Measurements from ENCODE around the gene GTF2F2.
"Not testable (repeated sequence)": the region's sequence is repeated elsewhere in the genome, so short reads cannot be mapped to it uniquely, and the experiment has no call there.

The GTF2F2 gene

GRCh38 chr13:45174478-45174877 lies 54.2 kb downstream of the GTF2F2 start:
- no peaks in the 10 kb centered on the region for H3K27me3 ChIP-seq (ENCODE audit: insufficient read depth, low read length)
- no peak overlapping the region for H3K4me3 ChIP-seq (ENCODE audit: low read length)
- H2AFZ ChIP-seq (ENCODE audit: low read depth, low read length) = no peak overlapping the region
- peaks cover 11% of the 10 kb centered on the region for H3K36me3 ChIP-seq (ENCODE audit: insufficient read depth, low read length)
- no peaks in the 10 kb centered on the region for H3K4me1 ChIP-seq (ENCODE audit: insufficient read depth, low read length)
- H3K9me3 ChIP-seq (ENCODE audit: low read length) = no peaks in the 10 kb centered on the region

- no peaks in the 10 kb centered on the region for H3K4me1 ChIP-seq (ENCODE audit: insufficient read depth, low read length)
- H3K9me3 ChIP-seq (ENCODE audit: low read length) = no peaks in the 10 kb centered on the region
- no peak overlapping the region for H2AFZ ChIP-seq (ENCODE audit: low read depth, low read length)
- no peak overlapping the region for H3K4me3 ChIP-seq (ENCODE audit: low read length)
- H3K27me3 ChIP-seq (ENCODE audit: insufficient read depth, low read length) = no peaks in the 10 kb centered on the region
- peaks cover 13% of the 10 kb centered on the region for H3K36me3 ChIP-seq (ENCODE audit: insufficient read depth, low read length)
Measured at GRCh38 chr13:45178349-45179162, 58.2 kb downstream of the GTF2F2 start.

GRCh38 chr13:45179428-45179827 lies 59.1 kb downstream of the GTF2F2 start:
- Histone ChIP-seq H3K9me3 (ENCODE audit: low read length) (no peaks in the 10 kb centered on the region), H2AFZ (ENCODE audit: low read depth, low read length) (no peak overlapping the region), H3K4me1 (ENCODE audit: insufficient read depth, low read length) (no peaks in the 10 kb centered on the region), H3K4me3 (ENCODE audit: low read length) (no peak overlapping the region), H3K36me3 (ENCODE audit: insufficient read depth, low read length) (peaks cover 11% of the 10 kb centered on the region), H3K27me3 (ENCODE audit: insufficient read depth, low read length) (no peaks in the 10 kb centered on the region)

GRCh38 chr13:45180303-45180702 lies 60.0 kb downstream of the GTF2F2 start:
- no peaks in the 10 kb centered on the region for H3K9me3 ChIP-seq (ENCODE audit: low read length)
- no peaks in the 10 kb centered on the region for H3K4me1 ChIP-seq (ENCODE audit: insufficient read depth, low read length)
- no peak overlapping the region for H2AFZ ChIP-seq (ENCODE audit: low read depth, low read length)
- H3K27me3 ChIP-seq (ENCODE audit: insufficient read depth, low read length) = no peaks in the 10 kb centered on the region
- H3K4me3 ChIP-seq (ENCODE audit: low read length) = no peak overlapping the region
- H3K36me3 ChIP-seq (ENCODE audit: insufficient read depth, low read length) = peaks cover 12% of the 10 kb centered on the region

- Histone ChIP-seq H3K27me3 (ENCODE audit: insufficient read depth, low read length) (no peaks in the 10 kb centered on the region), H3K36me3 (ENCODE audit: insufficient read depth, low read length) (peaks cover 12% of the 10 kb centered on the region), H3K9me3 (ENCODE audit: low read length) (no peaks in the 10 kb centered on the region), H2AFZ (ENCODE audit: low read depth, low read length) (no peak overlapping the region), H3K4me3 (ENCODE audit: low read length) (no peak overlapping the region), H3K4me1 (ENCODE audit: insufficient read depth, low read length) (no peaks in the 10 kb centered on the region)
Measured at GRCh38 chr13:45180713-45181601, 60.6 kb downstream of the GTF2F2 start.

- Histone ChIP-seq H3K4me1 (ENCODE audit: insufficient read depth, low read length) (no peaks in the 10 kb centered on the region), H2AFZ (ENCODE audit: low read depth, low read length) (no peak overlapping the region), H3K36me3 (ENCODE audit: insufficient read depth, low read length) (peaks cover 9% of the 10 kb centered on the region), H3K9me3 (ENCODE audit: low read length) (no peaks in the 10 kb centered on the region), H3K4me3 (ENCODE audit: low read length) (no peak overlapping the region), H3K27me3 (ENCODE audit: insufficient read depth, low read length) (no peaks in the 10 kb centered on the region)
Measured at GRCh38 chr13:45184693-45185092, 64.4 kb downstream of the GTF2F2 start.

GRCh38 chr13:45185286-45185685 lies 65.0 kb downstream of the GTF2F2 start:
- Histone ChIP-seq H3K27me3 (ENCODE audit: insufficient read depth, low read length) (no peaks in the 10 kb centered on the region), H2AFZ (ENCODE audit: low read depth, low read length) (no peak overlapping the region), H3K4me3 (ENCODE audit: low read length) (no peak overlapping the region), H3K4me1 (ENCODE audit: insufficient read depth, low read length) (no peaks in the 10 kb centered on the region), H3K9me3 (ENCODE audit: low read length) (no peaks in the 10 kb centered on the region), H3K36me3 (ENCODE audit: insufficient read depth, low read length) (peaks cover 9% of the 10 kb centered on the region)

- H3K9me3 ChIP-seq (ENCODE audit: low read length); H3K27me3 ChIP-seq (ENCODE audit: insufficient read depth, low read length); H3K4me1 ChIP-seq (ENCODE audit: insufficient read depth, low read length); H3K36me3 ChIP-seq (ENCODE audit: insufficient read depth, low read length); H3K4me3 ChIP-seq (ENCODE audit: low read length); H2AFZ ChIP-seq (ENCODE audit: low read depth, low read length): not testable (repeated sequence)
Measured at GRCh38 chr13:45189077-45189476, 68.8 kb downstream of the GTF2F2 start.

GRCh38 chr13:45189511-45189910 lies 69.2 kb downstream of the GTF2F2 start:
- H3K4me1 ChIP-seq (ENCODE audit: insufficient read depth, low read length); H2AFZ ChIP-seq (ENCODE audit: low read depth, low read length); H3K9me3 ChIP-seq (ENCODE audit: low read length); H3K36me3 ChIP-seq (ENCODE audit: insufficient read depth, low read length); H3K27me3 ChIP-seq (ENCODE audit: insufficient read depth, low read length); H3K4me3 ChIP-seq (ENCODE audit: low read length): not testable (repeated sequence)

GRCh38 chr13:45191874-45192273 lies 71.6 kb downstream of the GTF2F2 start:
- H3K4me1 ChIP-seq (ENCODE audit: insufficient read depth, low read length) = peaks cover 8% of the 10 kb centered on the region
- no peaks in the 10 kb centered on the region for H3K27me3 ChIP-seq (ENCODE audit: insufficient read depth, low read length)
- no peaks in the 10 kb centered on the region for H3K9me3 ChIP-seq (ENCODE audit: low read length)
- H3K36me3 ChIP-seq (ENCODE audit: insufficient read depth, low read length) = peaks cover 2% of the 10 kb centered on the region
- H3K4me3 ChIP-seq (ENCODE audit: low read length) = no peak overlapping the region
- no peak overlapping the region for H2AFZ ChIP-seq (ENCODE audit: low read depth, low read length)

GRCh38 chr13:45194081-45194939 lies 74.0 kb downstream of the GTF2F2 start:
- H3K4me3 ChIP-seq (ENCODE audit: low read length) = no peak overlapping the region
- H3K9me3 ChIP-seq (ENCODE audit: low read length) = no peaks in the 10 kb centered on the region
- H3K36me3 ChIP-seq (ENCODE audit: insufficient read depth, low read length) = peaks cover 2% of the 10 kb centered on the region
- H2AFZ ChIP-seq (ENCODE audit: low read depth, low read length) = no peak overlapping the region
- no peaks in the 10 kb centered on the region for H3K27me3 ChIP-seq (ENCODE audit: insufficient read depth, low read length)
- H3K4me1 ChIP-seq (ENCODE audit: insufficient read depth, low read length) = peaks cover 8% of the 10 kb centered on the region

GRCh38 chr13:45195421-45195820 lies 75.1 kb downstream of the GTF2F2 start:
- Histone ChIP-seq H3K9me3 (ENCODE audit: low read length) (no peaks in the 10 kb centered on the region), H3K4me1 (ENCODE audit: insufficient read depth, low read length) (peaks cover 8% of the 10 kb centered on the region), H3K36me3 (ENCODE audit: insufficient read depth, low read length) (peaks cover 2% of the 10 kb centered on the region), H3K4me3 (ENCODE audit: low read length) (no peak overlapping the region), H3K27me3 (ENCODE audit: insufficient read depth, low read length) (no peaks in the 10 kb centered on the region), H2AFZ (ENCODE audit: low read depth, low read length) (no peak overlapping the region)

- no peak overlapping the region for H2AFZ ChIP-seq (ENCODE audit: low read depth, low read length)
- H3K4me1 ChIP-seq (ENCODE audit: insufficient read depth, low read length) = peaks cover 8% of the 10 kb centered on the region
- no peak overlapping the region for H3K4me3 ChIP-seq (ENCODE audit: low read length)
- H3K27me3 ChIP-seq (ENCODE audit: insufficient read depth, low read length) = no peaks in the 10 kb centered on the region
- peaks cover 2% of the 10 kb centered on the region for H3K36me3 ChIP-seq (ENCODE audit: insufficient read depth, low read length)
- H3K9me3 ChIP-seq (ENCODE audit: low read length) = no peaks in the 10 kb centered on the region
Measured at GRCh38 chr13:45196096-45196495, 75.8 kb downstream of the GTF2F2 start.
